GM19455 (cell line): Measurements from ENCODE around the gene ACVR1.

Experiments used
- ATAC-seq: cut with Tn5 transposase; IDR thresholded peaks from one replicate; pipeline ENCODE4 v1.9.1; 2021; ENCODE audit not compliant: unreplicated experiment

ACVR1 gene

GRCh38 chr2:157793053-157793612 is 83.0 kb downstream of the ACVR1 start:
- no peak for ATAC-seq

DNA sequence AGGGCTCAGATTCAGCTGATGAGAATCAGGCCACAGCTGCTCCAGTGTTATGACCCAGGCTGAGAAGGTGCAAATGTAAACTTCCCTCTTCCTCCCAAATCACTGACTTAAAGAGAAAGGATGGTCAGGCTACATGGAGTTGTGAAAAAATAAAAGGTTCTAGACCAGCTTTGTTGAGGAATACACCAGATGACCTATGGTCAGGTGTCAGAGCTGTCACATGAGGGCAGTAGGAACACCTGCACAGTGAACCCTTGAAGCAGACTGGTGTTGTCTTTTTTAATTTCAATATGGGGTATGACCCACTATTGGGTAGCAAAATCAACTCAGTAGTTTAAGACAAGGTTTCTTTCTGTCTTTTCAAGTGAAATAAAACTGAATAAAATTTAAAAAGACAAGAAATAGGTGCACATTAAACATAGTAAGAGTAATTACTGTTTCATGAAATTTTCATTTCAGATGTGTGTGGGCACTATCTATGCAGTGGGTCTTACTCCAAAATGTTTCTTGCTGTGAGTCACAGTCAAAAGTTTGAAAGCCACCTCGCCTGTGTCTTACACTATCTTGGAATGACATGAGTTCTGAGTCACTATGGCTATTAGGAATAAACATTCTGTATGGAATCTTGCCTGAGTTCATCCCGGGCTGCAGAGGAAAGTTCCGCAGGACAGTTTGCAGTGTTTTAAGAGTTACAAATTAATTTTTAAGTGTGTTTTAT is 83.6 kb downstream of the ACVR1 start:
- ATAC-seq = no peak

DNA sequence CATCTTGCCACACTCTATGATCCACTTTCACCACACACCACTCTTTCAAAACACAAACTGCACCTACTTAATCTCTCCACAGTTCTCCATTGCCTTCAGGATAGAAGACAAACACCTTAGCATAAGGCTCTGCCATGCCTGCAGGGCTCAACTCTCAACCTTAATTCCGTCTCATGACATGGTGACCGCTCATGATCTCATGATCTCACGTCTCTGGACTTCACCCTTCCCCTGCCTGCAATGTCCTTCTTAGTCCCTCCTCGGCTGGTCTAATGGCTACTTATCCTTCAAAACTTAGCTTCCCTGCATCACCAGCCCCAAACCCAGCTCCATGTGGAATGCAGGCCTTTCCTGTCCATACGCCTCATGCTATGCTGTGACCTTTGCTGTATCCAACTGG is 85.3 kb downstream of the ACVR1 start:
- no peak for ATAC-seq

- ATAC-seq = no peak
Measured at GRCh38 chr2:157789933-157790511, 86.1 kb downstream of the ACVR1 start.

DNA sequence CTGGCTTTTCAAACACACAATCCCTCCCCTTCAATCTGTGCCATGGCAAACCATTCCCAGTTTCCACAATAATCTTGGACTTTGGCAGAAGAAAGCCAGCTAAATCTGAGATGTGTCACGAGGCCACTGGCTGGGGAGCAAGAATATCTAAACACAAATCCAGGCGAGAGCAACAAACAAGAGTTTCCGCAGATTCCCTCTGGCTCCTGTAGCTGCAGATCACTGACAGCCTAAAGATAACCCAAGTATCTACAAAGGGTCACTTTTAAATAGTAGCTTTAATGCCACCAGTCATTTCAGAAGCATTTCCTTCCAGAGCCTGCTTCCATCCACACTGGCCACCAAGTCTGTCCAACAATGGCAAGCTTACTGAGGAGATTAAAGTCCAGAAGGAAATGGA is 86.9 kb downstream of the ACVR1 start:
- ATAC-seq = no peak

GRCh38 chr2:157788201-157788600 is 87.9 kb downstream of the ACVR1 start:
- no peak for ATAC-seq

GRCh38 chr2:157787364-157787938 is 88.7 kb downstream of the ACVR1 start:
- no peak for ATAC-seq

DNA sequence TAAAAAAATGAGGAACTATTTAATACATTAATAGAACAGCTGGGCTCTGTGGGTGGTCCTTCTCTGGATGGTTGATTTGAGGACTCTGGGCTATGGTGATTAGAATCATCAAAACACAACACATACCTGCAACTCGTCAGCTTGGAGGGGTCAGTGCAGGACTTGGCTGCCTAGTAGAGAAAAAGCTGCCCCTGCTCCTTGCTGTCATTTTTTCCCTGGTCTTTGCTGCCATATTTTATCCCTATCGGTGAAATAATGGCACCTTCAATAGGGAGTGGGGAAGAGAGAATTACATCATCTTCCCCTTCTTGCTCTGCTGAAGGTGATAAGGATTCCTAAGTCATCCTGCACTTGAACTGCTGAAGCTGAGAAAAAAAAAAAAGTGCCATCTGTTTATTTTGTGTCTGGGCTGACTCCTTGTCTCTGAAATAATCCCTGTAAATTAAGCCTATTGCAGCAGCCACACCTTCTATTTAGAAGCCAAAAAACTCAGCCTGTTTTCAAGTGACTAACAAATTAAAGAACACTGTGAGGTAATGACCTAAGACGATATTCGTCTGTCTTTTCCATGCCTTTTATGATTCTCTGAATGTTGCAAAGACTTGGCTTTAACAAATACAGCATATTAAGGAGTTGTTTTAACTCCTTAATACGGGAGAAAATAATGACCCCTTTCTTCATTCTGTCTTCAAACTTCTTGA is 89.3 kb downstream of the ACVR1 start:
- no peak for ATAC-seq

DNA sequence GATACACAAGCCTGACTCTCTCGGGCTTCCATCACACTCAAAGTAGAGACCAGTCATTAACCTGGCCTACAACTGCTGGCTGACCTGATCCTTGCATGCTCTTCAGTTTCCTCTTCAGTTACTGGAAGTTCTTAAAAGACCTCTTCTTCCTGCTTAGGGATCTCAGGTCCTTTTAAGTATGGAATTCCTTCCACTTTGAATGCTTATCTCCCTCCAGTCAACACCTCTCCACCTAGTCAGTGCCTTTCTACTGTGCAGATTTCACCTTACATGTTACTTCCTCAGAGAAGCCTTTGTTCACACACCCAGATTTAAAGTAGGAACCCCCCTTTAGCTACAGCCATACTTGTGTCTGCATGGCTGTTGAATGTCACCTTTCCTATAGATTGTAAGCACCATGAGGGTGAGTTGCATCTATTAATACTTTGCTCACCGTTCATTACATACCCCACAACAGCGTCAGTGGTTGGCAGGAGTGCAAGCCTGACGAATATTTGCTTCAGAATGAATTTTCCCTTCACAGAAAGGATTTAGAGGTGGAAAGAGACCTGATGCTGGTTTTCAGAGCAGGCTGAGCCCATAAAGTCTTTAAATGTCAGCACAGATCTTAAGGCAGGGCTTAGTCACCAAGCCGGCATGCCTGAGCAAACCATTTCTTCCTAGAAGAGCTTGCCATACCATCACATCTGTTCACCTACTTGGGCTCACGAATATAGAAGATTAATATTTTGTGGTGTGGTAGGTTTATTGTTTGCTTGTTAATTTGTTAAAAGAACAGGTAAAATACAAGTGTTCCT is 90.1 kb downstream of the ACVR1 start:
- ATAC-seq = no peak

- ATAC-seq = no peak
Measured at GRCh38 chr2:157785200-157785599, 90.9 kb downstream of the ACVR1 start.

DNA sequence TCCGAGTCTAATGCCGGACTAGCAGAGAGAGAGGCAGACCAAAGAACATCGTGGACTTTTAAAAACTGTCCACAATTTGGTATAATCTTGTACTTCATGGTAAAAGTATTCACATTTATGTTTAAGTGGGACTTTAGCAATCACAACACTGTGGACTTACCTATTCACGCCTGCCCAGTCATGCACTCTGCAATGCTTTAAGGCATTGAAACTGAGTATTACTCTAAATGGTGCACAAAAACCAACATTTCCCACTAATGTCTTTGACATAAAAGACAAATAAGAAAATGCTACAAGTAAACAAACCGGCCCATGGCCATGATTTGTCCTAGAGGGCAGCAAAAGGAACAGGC is 91.3 kb downstream of the ACVR1 start:
- no peak for ATAC-seq

DNA sequence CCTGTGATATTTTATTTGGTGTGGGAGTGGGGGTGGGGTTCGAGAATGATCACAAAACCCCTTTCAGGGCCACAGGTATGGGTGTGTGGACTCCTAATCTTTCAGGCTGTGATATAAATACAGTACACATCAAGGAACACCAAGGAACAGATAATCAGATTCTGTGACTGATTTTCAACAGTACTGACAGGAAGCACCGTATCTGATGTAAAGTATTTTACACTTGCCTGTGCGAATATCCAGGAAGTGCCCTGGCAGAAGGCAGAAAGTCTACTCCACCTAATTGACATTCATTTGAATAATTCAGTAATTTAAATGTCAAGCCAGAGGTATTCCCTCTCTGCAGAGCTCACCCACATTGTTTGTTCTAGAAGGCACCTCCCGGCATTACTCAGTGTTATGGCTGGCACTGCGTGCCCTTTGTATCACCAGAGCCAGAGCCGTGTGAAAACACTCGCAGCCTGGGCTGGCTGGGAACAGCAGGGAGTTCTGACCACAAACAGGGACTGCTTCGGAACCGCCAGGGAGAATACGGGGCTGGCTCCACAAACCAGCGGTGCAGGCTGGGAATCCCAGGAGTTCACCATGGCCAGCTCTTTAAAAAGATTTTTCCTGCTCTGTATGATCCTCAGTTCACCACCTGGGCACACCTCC is 91.8 kb downstream of the ACVR1 start:
- no peak for ATAC-seq

DNA sequence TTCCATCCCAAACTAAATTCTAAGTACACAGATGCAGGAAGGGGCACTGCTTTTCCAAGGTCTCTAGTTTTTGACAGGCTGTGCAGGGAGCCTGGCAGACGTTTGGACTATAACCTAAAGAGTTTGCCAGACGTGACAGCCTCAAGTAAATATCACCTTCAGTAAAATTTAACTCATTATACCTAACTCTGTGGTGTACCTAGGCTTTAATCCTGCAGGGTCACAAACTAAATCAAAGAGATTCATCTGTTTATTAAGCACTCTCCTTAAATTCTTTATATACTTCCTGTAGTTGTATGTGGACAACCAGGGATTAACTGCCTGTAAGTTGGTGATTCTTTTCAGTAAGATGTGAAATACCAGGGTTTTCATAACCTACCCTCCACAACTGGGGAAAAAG is 92.9 kb downstream of the ACVR1 start:
- ATAC-seq = no peak

- no peak for ATAC-seq
Measured at GRCh38 chr2:157782057-157782845, 93.9 kb downstream of the ACVR1 start.

DNA sequence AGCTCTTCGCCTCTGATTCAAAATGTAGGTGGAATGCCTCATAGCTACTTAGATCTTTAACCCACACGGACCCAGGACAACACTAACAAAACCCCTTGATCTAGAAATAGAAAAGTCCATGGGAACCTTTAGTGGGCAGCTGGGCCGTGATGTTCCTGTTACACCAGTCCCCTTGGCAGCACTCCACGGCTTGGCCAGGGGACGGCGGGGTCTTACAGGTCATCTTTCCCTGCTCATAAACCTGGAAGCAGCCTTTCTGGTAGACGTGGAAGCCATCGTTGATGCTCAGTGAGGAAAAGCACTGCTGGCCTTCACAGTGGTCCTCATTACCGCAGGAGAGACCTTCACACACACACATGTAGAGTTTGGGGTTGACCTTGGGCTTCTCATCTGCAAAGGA is 95.9 kb downstream of the ACVR1 start:
- ATAC-seq = no peak

GRCh38 chr2:157779794-157780193 is 96.3 kb downstream of the ACVR1 start:
- no peak for ATAC-seq

- no peak for ATAC-seq
Measured at GRCh38 chr2:157777427-157777826, 98.7 kb downstream of the ACVR1 start.

DNA sequence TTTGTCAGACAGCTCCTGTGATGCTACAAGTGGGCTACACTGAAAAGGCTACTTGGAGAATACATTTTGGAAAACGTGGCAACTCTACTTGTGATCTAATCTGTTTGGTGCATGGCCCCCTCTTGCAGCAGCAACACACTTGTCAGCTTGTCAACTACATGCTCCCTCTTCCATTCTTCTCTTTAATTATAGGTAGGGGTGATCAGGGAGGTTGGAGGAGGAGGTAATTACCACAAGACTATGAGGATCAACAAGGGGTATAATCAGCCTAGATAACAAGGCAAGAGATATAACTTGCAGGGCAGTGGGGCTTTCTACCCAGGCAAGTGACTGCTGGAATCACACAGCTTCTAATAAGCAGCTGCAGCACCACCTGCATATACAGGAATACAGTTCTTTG is 104.9 kb downstream of the ACVR1 start:
- no peak for ATAC-seq

DNA sequence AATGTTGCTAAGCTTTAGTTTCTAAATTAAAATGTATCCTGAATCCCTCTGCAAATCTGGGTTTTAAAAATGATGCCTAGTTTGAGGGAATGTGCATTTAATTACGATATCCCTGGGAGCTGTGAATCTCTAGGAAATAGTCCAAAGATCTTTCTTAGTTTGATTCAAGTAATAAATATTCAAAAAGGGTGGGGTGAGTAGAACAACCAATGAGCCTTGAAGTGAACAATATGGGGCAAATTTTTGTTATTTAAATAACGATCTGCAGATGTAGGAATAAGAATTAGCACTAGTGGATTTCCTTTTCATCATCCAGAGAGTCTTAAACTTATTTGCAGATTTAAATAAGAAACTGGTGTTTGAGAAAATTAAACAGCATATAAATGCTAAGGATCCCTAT is 106.3 kb downstream of the ACVR1 start:
- no peak for ATAC-seq

GRCh38 chr2:157764386-157764785 is 111.7 kb downstream of the ACVR1 start:
- ATAC-seq = no peak
